Thyroid gland (tissue), 4 donors: ENCODE data around the gene RMI1. TPM values are rescaled to one million over a fixed set of nuclear protein-coding genes. Genes with fewer than 3 reads are reported as not detected.

Experiments used
- DNase-seq, 2 donors: peaks; one replicate each; pipeline ENCODE4 v3.0.0-alpha.2; 2019
- H3K27ac ChIP-seq, 3 donors: fragments of 200-600 bp; sonication (generic); 1 replicate in 2 of 3; 2 replicates in 1 of 3; pipeline ENCODE4 v1.5.1; 2016 to 2019; ENCODE audit warnings: mild to moderate bottlenecking in 1 of 3, moderate library complexity in 1 of 3
- H3K27me3 ChIP-seq: fragments of 200-600 bp; sonication (generic); one replicate; pipeline ENCODE4 v1.5.1; 2019
- H3K36me3 ChIP-seq, 2 donors: fragments of 200-600 bp; sonication (generic); one replicate each; pipeline ENCODE4 v1.5.1; 2016 to 2019
- H3K4me1 ChIP-seq, 2 donors: fragments of 200-600 bp; sonication (generic); one replicate each; pipeline ENCODE4 v1.5.1; 2017 to 2019
- H3K4me3 ChIP-seq, 3 donors: fragments of 200-600 bp; sonication (generic); replicated peaks in 1 of 3; 1 replicate in 2 of 3; 2 replicates in 1 of 3; pipeline ENCODE4 v1.5.1; 2016; ENCODE audit warnings: mild to moderate bottlenecking in 1 of 3
- H3K9me3 ChIP-seq: fragments of 200-600 bp; sonication (generic); one replicate; pipeline ENCODE4 v1.5.1; 2017
- CTCF ChIP-seq, 6 experiments: fragments of 200-600 bp in 3 of 6; fragments of 450-650 bp in 3 of 6; sonication (generic) in 3 of 6; IDR thresholded peaks; one replicate each; pipeline ENCODE4 v1.5.1; 2016 to 2019; ENCODE audit warnings: antibody characterized with exemption in 6 of 6, mild to moderate bottlenecking in 2 of 6, inconsistent platforms in 1 of 6, moderate library complexity in 1 of 6
- POLR2A ChIP-seq, 2 donors: fragments of 450-650 bp; IDR thresholded peaks; one replicate each; pipeline ENCODE4 v1.6.1; 2017; ENCODE audit warnings: antibody characterized with exemption in 2 of 2, mild to moderate bottlenecking in 2 of 2, moderate library complexity in 1 of 2
- WGBS, 2 donors: methylation state at CpG; one replicate each; pipeline ENCODE4 v1.1.5; 2017; 5-methylcytosine and 5-hydroxymethylcytosine counted together
- intact Hi-C: fragments of 100-400 bp; cut with DNase I; formaldehyde crosslinking; loops from one replicate; pipeline ENCODE4 v1.15.1; 2023
- total RNA-seq, 4 donors: library from RNA; depleted of rRNA; stranded (reverse); fragments of >200 nt; gene quantifications; one replicate each; pipeline ENCODE4 v1.2.3, GENCODE V29; 2016

RMI1 gene
- total RNA-seq, 4 donors from 2014 or later, result 7.2 to 11.4 (median 9.7) TPM

DNA sequence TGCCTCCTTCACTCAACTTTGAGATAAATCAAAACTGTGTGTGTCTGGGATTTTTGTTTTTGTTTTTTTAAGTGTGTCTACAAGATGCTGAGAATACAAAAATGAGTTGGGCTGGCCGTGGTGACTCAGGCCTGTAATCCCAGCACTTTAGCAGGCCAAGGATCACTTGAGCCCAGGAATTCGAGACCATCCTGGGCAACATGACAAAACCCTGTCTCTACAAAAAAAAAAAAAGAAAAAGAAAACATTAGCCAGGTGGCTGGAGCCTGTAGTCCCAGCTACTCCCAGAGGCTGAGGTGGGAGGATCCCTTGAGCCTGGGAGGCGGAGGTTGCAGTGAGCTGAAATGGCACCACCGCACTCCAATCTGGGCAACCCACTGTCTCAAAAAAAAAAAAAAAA lies 21.5 kb upstream of the RMI1 start:
- Histone ChIP-seq H3K27ac (peak overlapping the region; percentile 92 to 93 (median 92)), H3K4me1 (peaks cover 18 to 34% of the 10 kb centered on the region in 2 donors), H3K4me3 (no peak overlapping the region), H3K27me3 (no peaks in the 10 kb centered on the region), H3K36me3 (no peaks in the 10 kb centered on the region), H3K9me3 (no peaks in the 10 kb centered on the region)
- WGBS, 2 donors, result 29 to 36% methylated on average over 4 of the region's 4 CpGs
- peak; percentile 89 for DNase-seq
- TF ChIP-seq CTCF (IDR thresholded peaks at IDR 0.05), result no peak
- no peak for TF ChIP-seq POLR2A (IDR thresholded peaks at IDR 0.05)
- intact Hi-C loops, result no loop called here

- no peaks in the 10 kb centered on the region for H3K9me3 ChIP-seq
- H3K27ac ChIP-seq, result no peak overlapping the region
- intact Hi-C loops, result no loop called here
- TF ChIP-seq CTCF (IDR thresholded peaks at IDR 0.05), result no peak
- no peak for TF ChIP-seq POLR2A (IDR thresholded peaks at IDR 0.05)
- no peak overlapping the region for H3K4me3 ChIP-seq
- WGBS, 2 donors, result 90 to 91% methylated on average over 5 of the region's 5 CpGs
- peaks cover 10 to 26% of the 10 kb centered on the region in 2 donors for H3K4me1 ChIP-seq
- no peaks in the 10 kb centered on the region for H3K27me3 ChIP-seq
- DNase-seq, result no peak
- no peaks in the 10 kb centered on the region for H3K36me3 ChIP-seq
Measured at GRCh38 chr9:83960991-83961390, 19.6 kb upstream of the RMI1 start.

- TF ChIP-seq POLR2A (IDR thresholded peaks at IDR 0.05) (no peak), CTCF (IDR thresholded peaks at IDR 0.05) (no peak)
- WGBS, 2 donors, result 43 to 58% methylated on average over 3 of the region's 3 CpGs
- H3K4me1 ChIP-seq, result peaks cover 10 to 26% of the 10 kb centered on the region in 2 donors
- no peak overlapping the region for H3K27ac ChIP-seq
- H3K27me3 ChIP-seq, result no peaks in the 10 kb centered on the region
- H3K4me3 ChIP-seq, result no peak overlapping the region
- DNase-seq, result no peak
- peaks cover 4% of the 10 kb centered on the region in 2 donors for H3K36me3 ChIP-seq
- no peaks in the 10 kb centered on the region for H3K9me3 ChIP-seq
- intact Hi-C loops, result no loop called here
Measured at GRCh38 chr9:83962165-83962564, 18.4 kb upstream of the RMI1 start.

DNA sequence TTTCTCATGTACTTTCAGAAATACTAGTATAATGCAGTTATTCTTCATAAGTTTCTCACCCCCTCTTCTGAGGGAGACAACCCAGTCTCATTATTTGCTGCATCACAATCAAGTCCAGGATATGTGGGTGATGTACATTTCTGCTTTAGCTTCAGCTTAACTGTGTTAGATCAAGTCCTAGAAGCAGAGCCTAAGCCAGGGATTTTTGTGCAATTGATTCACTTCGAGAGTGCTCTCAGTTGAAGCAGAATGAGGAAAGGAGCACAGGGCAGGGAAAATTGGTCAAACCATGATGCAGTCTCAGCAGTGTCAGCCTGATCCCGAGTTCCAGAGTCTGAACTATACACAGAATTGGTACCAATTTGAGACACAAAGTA lies 15.6 kb upstream of the RMI1 start:
- H3K27ac ChIP-seq, result no peak overlapping the region
- H3K4me3 ChIP-seq, result no peak overlapping the region
- no peaks in the 10 kb centered on the region for H3K9me3 ChIP-seq
- 60 to 63% methylated on average over 2 of the region's 2 CpGs for WGBS, 2 donors
- no peaks in the 10 kb centered on the region for H3K27me3 ChIP-seq
- TF ChIP-seq POLR2A (IDR thresholded peaks at IDR 0.05) (no peak), CTCF (IDR thresholded peaks at IDR 0.05) (no peak)
- no peak for DNase-seq
- intact Hi-C loops, result no loop called here
- H3K4me1 ChIP-seq, result peaks cover 0 to 6% of the 10 kb centered on the region in 2 donors
- H3K36me3 ChIP-seq, result peaks cover 25 to 30% of the 10 kb centered on the region in 2 donors

DNA sequence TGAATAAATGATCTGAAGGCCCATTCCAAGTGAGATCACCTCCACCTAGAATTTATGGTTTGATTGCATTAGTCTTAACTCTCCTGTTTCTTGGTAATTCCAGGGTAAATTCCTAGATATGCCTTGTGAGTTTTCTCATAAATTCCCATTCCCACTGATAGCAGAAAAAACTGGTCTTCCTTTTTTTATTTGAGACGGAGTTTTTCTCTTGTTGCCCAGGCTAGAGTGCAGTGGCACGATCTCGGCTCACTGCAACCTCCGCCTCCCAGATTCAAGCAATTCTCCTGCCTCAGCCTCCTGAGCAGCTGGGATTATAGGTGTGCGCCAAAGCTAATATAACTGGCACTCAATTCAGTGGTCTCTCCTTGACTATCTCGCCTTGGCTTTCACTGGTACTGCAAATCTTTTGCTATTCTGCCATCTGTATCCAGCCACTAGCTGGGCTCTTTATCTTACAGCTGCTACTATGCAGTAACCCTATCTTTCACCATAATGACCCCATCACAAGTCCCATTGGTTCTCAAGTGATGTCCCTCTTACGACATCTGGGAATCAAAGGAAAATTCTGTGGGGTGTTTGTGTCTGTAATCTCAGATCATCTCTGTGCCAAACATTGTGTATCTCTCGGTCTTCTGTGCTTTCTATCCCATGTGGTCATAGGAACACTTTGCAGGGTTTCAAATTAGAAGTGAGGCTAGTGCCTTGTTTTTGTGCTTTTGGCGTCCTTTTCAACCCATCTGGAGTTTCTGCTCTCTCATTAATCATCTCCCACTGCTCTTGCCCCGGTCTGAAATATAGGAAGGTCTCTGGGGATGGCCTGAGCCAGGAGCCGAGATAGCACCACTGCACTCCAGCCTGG lies 15.0 kb upstream of the RMI1 start:
- WGBS, 2 donors, result 79 to 80% methylated on average over 11 of the region's 11 CpGs
- peaks cover 0 to 6% of the 10 kb centered on the region in 2 donors for H3K4me1 ChIP-seq
- no peak overlapping the region for H3K4me3 ChIP-seq
- peaks cover 31 to 36% of the 10 kb centered on the region in 2 donors for H3K36me3 ChIP-seq
- TF ChIP-seq CTCF (IDR thresholded peaks at IDR 0.05), result no peak
- no peak for TF ChIP-seq POLR2A (IDR thresholded peaks at IDR 0.05)
- H3K27ac ChIP-seq, result no peak overlapping the region
- no peak for DNase-seq
- no peaks in the 10 kb centered on the region for H3K9me3 ChIP-seq
- intact Hi-C loops, result no loop called here
- no peaks in the 10 kb centered on the region for H3K27me3 ChIP-seq
